Lower leg skin (tissue), 4 donors: Measurements from ENCODE around the gene RASGRP4. TPM values are rescaled to one million over a fixed set of nuclear protein-coding genes. Genes with fewer than 3 reads are reported as not detected.
"Not testable (repeated sequence)": the region's sequence is repeated elsewhere in the genome, so short reads cannot be mapped to it uniquely, and the experiment has no call there.

Experiments used
- DNase-seq, 2 donors: peaks; one replicate each; pipeline ENCODE4 v3.0.0-alpha.2; 2019; ENCODE audit warnings: low spot score in 2 of 2
- H3K4me3 ChIP-seq: fragments of 200-600 bp; sonication (generic); 2 replicates; pipeline ENCODE4 v1.5.1; 2017; ENCODE audit warnings: mild to moderate bottlenecking, low read depth; ENCODE audit not compliant: poor library complexity, severe bottlenecking
- CTCF ChIP-seq, 3 donors: fragments of 450-650 bp; IDR thresholded peaks; one replicate each; pipeline ENCODE4 v1.5.1; 2016; ENCODE audit warnings: antibody characterized with exemption in 3 of 3, mild to moderate bottlenecking in 3 of 3, moderate library complexity in 2 of 3
- POLR2A ChIP-seq, 2 donors: fragments of 450-650 bp; IDR thresholded peaks; one replicate each; pipeline ENCODE4 v1.6.1; 2016 to 2017; ENCODE audit warnings: antibody characterized with exemption in 2 of 2, mild to moderate bottlenecking in 1 of 2, moderate library complexity in 1 of 2
- WGBS, 2 donors: methylation state at CpG; one replicate each; pipeline ENCODE4 v1.1.5; 2018; 5-methylcytosine and 5-hydroxymethylcytosine counted together
- intact Hi-C: fragments of 100-400 bp; cut with DNase I; formaldehyde crosslinking; loops from one replicate; pipeline ENCODE4 v1.15.0; 2023; ENCODE audit warnings: low total_unique reads
- total RNA-seq, 4 donors: library from RNA; depleted of rRNA; stranded (reverse); fragments of >200 nt; gene quantifications; one replicate each; pipeline ENCODE4 v1.1.0, GENCODE V29; 2016

RASGRP4 gene
- 1 to 10 TPM; 1.3 to 2.3 (median 1.7) TPM for total RNA-seq

- intact Hi-C loops, result no loop called here
- 23 to 37% methylated on average over 18 to 20 of the region's 20 CpGs for WGBS, 2 donors
- DNase-seq, result no peak
- TF ChIP-seq CTCF (IDR thresholded peaks at IDR 0.05) (no peak), POLR2A (IDR thresholded peaks at IDR 0.05) (no peak)
- H3K4me3 ChIP-seq, result peak within 1 kb of the TSS; percentile 18
Measured at GRCh38 chr19:38425810-38426466, at the start of gene RASGRP4. Gene RASGRP4 (minus strand): TSS chr19:38426219. CDS start chr19:38426091, 128 bp downstream.

GRCh38 chr19:38475176-38475575 lies 49.2 kb upstream of the RASGRP4 start:
- WGBS, 2 donors, result 86 to 87% methylated on average over 13 of the region's 13 CpGs
- DNase-seq, result no peak
- intact Hi-C loops, result no loop called here
- no peak overlapping the region for H3K4me3 ChIP-seq
- no peak for TF ChIP-seq CTCF (IDR thresholded peaks at IDR 0.05)
- no peak for TF ChIP-seq POLR2A (IDR thresholded peaks at IDR 0.05)

GRCh38 chr19:38473201-38473600 lies 47.2 kb upstream of the RASGRP4 start:
- TF ChIP-seq POLR2A (IDR thresholded peaks at IDR 0.05) (no peak), CTCF (IDR thresholded peaks at IDR 0.05) (no peak)
- 85 to 95% methylated on average over 16 to 19 of the region's 21 CpGs for WGBS, 2 donors
- intact Hi-C loops, result no loop called here
- no peak for DNase-seq
- H3K4me3 ChIP-seq, result no peak overlapping the region

- DNase-seq, H3K4me3 ChIP-seq, intact Hi-C loops: not testable (repeated sequence)
- 73 to 74% methylated on average over 4 of the region's 4 CpGs for WGBS, 2 donors
Measured at GRCh38 chr19:38472725-38473124, 46.7 kb upstream of the RASGRP4 start.

GRCh38 chr19:38470788-38471480 lies 44.9 kb upstream of the RASGRP4 start:
- 78 to 79% methylated on average over 12 of the region's 12 CpGs for WGBS, 2 donors
- DNase-seq, result no peak
- intact Hi-C loops, result no loop called here
- no peak for TF ChIP-seq POLR2A (IDR thresholded peaks at IDR 0.05)
- TF ChIP-seq CTCF (IDR thresholded peaks at IDR 0.05), result no peak
- H3K4me3 ChIP-seq, result no peak overlapping the region

- intact Hi-C loops, result no loop called here
- DNase-seq, result no peak
- 50 to 64% methylated on average over 5 of the region's 5 CpGs for WGBS, 2 donors
Measured at GRCh38 chr19:38469151-38469550, 43.1 kb upstream of the RASGRP4 start.

More at GRCh38 chr19:38469151-38469550, 43.1 kb upstream of the RASGRP4 start:
- TF ChIP-seq CTCF (IDR thresholded peaks at IDR 0.05) (no peak), POLR2A (IDR thresholded peaks at IDR 0.05) (no peak)
- no peak overlapping the region for H3K4me3 ChIP-seq
